Activated gamma-delta T cell (primary cell): ENCODE results near the gene CES4A.
"Not testable (repeated sequence)": the region's sequence is repeated elsewhere in the genome, so short reads cannot be mapped to it uniquely, and the experiment has no call there.

Experiments used
- DNase-seq: peaks from one replicate; lab custom pipeline; 2025; lab: John Stamatoyannopoulos, UW

Gene CES4A

GRCh38 chr16:66956154-66956457, 32.3 kb upstream of the CES4A start:
- DNase-seq = not testable (repeated sequence)

DNA sequence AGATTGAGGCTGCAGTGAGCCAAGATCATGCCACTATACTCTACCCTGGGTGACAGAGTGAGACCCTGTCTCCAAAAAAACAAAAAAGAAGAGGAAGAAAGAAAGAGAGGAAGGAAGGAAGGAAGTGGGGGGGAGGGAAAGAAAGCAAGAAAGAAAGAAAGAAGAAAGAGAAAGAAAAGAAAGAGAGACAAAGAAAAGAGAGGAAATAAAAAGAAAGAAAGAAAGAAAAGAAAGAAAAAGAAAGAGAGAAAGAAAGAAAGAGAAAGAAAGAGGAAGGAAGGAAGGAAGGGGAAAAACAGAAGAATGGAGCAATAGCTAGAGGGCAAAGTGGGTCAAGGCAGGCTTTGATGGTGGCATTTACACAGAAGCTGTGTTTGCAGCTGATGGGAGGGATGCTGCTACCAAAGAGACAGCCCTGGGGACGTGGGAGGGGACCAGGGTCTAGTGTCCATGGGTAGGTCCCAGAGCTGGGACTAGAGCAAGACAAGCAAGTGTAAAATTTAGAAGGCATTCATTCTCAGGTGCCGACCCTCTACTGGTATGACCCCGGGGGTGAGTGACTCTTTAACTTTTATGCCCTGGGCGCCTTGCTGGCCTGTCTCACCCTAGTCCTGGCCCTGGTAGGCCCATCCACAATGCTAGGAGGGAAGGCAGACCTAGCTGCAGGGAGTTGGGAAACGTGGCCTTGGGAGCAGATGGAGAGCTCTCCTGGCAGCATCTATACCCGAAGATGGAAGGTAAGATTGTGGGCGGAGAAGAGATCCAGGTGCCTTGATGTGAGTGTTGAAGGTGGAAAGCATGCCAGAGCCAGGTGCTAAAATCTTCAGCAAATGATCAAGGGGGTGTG, 29.3 kb upstream of the CES4A start:
- no peak for DNase-seq

DNA sequence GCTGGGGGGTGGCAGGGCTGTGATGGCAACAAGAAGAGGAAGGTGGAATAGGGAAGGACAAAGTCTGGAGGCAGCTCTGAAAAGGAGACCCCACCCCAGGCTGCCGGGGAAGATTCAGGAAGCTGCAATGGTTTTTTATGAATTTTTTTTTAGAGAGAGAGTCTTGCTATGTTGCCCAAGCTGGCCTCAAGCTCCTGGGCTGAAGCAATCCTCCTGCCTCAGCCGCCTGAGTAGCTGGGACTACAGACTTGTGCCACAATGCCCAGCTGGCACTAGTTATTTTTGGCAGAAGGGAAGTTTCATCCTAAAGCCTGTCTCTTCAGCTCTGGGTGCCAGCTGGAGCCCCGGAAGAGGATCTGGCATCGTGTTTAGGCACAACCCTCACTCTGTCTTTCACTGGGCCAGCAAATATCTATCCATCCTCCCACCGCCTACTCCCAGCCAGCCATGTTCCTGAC, 28.7 kb upstream of the CES4A start:
- no peak for DNase-seq

DNA sequence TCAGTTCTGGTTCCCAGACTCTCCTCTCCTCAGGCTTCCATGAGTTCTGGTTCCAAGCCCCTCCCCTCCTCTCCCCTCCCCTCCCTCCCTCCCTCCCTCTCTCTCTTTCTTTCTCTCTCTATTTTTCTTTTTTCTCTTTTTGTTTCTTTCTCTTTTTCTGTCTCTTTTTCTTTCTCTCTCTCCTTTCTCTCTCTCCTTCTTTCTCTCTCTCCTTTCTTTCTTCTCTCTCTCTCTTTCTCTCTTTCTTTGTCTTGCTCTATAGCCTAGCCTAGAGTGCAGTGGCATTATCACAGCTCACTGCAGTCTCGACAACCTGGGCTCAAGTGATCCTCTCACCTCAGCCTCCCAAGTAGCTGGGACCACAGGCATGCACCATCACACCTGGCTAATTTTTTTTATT, 28.1 kb upstream of the CES4A start:
- DNase-seq = no peak

- no peak for DNase-seq
These were observed 27.2 kb upstream of the CES4A start, which contains the start of gene CES3 for GRCh38 chr16:66961065-66961744. Gene CES3 (plus strand): TSS chr16:66961266. CDS start chr16:66961308, 42 bp downstream.

- no peak for DNase-seq
These were observed 26.5 kb upstream of the CES4A start for GRCh38 chr16:66961914-66962313.

DNA sequence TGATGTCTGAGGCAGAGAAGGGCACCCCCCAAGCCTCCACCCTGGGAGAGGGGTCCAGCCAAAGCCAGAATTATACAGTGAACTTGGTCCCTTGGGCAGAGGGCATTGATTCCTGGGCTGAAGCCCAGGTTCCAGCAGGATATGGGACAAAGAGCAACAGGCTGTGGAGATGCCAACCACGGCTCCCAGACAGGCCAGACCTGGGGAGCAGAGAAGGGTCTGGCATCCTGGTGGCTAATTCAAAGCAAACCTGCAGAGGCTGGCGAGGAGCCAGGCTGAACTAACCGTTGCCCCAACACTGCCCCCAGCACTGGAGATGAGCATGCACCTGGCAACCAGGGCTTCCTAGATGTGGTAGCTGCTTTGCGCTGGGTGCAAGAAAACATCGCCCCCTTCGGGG, 24.3 kb upstream of the CES4A start:
- no peak for DNase-seq

GRCh38 chr16:66968847-66969246, 19.5 kb upstream of the CES4A start:
- no peak for DNase-seq

- no peak for DNase-seq
These were observed 17.3 kb upstream of the CES4A start for GRCh38 chr16:66970775-66971720.

DNA sequence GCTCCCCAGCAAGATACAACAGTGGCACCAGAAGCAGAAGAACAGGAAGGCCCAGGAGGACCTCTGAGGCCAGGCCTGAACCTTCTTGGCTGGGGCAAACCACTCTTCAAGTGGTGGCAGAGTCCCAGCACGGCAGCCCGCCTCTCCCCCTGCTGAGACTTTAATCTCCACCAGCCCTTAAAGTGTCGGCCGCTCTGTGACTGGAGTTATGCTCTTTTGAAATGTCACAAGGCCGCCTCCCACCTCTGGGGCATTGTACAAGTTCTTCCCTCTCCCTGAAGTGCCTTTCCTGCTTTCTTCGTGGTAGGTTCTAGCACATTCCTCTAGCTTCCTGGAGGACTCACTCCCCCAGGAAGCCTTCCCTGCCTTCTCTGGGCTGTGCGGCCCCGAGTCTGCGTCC, 15.4 kb upstream of the CES4A start:
- DNase-seq = no peak

DNA sequence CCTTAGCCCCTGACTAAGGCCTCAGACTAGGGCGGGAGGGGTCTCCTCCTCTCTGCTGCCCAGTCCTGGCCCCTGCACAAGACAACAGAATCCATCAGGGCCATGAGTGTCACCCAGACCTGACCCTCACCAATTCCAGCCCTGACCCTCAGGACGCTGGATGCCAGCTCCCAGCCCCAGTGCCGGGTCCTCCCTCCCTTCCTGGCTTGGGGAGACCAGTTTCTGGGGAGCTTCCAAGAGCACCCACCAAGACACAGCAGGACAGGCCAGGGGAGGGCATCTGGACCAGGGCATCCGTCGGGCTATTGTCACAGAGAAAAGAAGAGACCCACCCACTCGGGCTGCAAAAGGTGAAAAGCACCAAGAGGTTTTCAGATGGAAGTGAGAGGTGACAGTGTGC, 14.7 kb upstream of the CES4A start:
- no peak for DNase-seq

DNA sequence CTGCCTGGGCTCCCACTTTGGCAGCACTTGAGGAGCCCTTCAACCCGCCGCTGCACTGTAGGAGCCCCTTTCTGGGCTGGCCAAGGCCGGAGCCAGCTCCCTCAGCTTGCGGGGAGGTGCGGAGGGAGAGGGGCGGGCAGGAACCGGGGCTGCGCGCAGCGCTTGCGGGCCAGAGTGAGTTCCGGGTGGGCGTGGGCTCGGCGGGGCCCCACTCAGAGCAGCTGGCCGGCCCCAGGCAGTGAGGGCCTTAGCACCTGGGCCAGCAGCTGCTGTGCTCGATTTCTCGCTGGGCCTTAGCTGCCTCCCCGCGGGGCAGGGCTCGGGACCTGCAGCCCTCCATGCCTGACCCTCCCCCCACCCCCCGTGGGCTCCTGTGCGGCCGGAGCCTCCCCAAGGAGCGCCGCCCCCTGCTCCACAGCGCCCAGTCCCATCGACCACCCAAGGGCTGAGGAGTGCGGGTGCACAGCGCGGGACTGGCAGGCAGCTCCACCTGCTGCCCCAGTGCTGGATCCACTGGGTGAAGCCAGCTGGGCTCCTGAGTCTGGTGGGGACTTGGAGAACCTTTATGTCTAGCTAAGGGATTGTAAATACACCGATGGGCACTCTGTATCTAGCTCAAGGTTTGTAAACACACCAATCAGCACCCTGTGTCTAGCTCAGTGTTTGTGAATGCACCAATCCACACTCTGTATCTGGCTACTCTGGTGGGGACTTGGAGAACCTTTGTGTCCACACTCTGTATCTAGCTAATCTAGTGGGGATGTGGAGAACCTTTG, 14.0 kb upstream of the CES4A start:
- not testable (repeated sequence) for DNase-seq

DNA sequence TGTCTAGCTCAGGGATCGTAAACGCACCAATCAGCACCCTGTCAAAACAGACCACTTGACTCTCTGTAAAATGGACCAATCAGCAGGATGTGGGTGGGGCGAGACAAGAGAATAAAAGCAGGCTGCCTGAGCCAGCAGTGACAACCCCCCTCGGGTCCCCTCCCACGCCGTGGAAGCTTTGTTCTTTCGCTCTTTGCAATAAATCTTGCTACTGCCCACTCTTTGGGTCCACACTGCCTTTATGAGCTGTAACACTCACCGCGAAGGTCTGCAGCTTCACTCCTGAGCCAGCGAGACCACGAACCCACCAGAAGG, 13.5 kb upstream of the CES4A start:
- DNase-seq = not testable (repeated sequence)

DNA sequence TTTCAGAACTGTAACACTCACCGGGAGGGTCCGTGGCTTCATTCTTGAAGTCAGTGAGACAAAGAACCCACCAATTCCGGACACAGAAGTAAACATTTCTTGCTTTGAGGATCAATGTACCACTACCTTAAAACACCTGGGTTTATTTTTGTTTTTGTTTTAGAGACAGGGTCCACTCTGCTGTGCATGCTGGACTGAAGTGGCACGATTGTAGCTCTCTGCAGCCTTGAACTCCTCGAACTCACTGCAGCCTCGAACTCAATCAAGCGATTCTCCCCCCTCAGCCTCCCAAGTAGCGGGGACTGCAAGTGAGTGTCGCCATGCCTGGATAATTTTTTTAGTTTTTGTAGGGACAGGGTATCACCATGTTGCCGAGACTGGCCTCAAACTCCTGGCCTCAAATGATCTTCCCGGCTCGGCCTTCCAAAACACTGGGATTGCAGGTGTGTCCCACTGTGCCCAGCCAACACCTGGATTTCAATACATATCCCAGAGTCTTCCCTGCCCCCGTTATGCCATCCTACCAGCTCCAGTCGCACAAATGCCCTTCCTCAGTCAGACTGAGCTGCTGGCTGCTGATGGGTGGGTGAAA, 13.0 kb upstream of the CES4A start:
- DNase-seq = no peak

DNA sequence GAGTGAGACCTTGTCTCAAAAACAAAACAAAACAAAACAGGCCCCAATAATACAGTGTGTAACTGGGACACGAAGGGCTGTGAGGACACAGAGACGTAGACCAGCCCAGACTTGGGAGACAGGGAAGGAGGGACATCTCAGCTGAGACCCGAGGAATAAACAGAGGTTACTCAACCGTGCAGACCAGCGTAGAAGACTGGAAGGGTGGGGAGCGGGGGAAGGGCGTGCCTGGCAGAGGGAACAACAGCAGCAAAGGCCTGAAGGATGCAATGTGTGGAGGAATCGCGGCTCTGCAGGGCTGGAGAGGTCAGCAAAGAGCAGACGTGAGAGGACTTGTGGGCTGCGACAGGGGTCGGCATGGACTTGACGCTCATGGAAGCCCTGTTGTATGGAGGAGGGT, 11.6 kb upstream of the CES4A start:
- DNase-seq = no peak

DNA sequence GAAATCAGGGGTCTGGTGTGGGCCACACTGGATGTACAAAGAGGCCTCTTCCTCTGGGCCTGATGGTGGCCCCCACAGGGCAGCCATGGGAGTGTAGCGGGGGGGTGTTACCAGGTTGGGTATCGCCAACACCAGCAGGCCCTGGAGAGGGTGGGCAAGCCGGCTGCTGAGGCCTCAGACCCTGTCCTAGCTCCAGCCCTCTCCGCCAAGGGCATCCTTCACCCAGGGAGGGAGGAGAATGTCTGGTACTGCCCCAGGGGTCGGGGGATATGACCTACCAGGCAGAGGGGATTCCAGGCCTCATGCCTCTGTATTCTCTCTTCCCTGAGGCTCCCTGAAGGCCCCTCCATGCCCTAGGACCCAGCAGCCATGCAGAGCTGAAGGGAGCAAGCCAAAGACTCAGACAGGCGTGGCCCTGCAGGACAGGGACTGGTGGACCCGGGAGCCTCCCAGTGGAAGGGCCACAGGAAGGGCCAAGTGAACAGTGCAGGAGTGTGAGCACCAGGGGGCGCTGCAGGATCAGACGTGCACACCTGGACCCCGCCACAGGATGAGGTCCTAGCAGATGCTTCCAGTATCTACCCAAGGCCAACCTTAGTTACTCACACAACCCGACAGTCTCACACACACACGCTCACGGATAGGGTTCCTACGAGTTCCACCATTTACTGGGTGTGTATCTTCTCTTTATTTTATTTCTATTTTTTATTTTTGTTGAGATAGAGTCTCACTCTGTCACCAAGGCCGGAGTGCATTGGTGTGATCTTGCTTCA, 10.9 kb upstream of the CES4A start:
- peak; percentile 47 for DNase-seq

- DNase-seq = no peak
These were observed 9.2 kb upstream of the CES4A start for GRCh38 chr16:66979011-66979717.

GRCh38 chr16:66983033-66983432, 5.4 kb upstream of the CES4A start:
- DNase-seq = no peak

- DNase-seq = no peak
These were observed 3.5 kb upstream of the CES4A start for GRCh38 chr16:66984892-66985311.

DNA sequence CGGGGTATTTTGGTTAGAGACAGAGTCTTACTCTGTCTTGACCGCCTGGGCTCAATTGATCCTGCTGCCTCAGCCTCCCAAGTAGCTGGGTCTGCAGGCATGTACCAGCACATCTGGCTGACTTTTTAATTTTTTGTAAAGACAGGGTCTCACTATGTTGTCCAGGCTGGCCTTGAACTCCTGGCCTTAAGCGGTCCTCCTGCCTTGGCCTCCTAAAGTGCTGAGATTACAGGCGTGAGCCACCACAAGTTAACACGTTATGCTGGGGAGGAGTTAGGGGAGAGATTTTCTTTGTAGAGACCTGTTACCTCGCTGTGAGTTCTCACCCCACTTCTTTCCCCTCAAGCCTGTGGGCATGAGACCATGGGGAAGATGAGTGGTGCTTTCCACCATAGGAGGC, 1.8 kb upstream of the CES4A start:
- DNase-seq = no peak
